HG03442 (cell line): ENCODE data around the gene TIMM50.
"Not testable (repeated sequence)": the region's sequence is repeated elsewhere in the genome, so short reads cannot be mapped to it uniquely, and the experiment has no call there.

Experiments used
- ATAC-seq: cut with Tn5 transposase; IDR thresholded peaks from one replicate; pipeline ENCODE4 v1.9.1; 2021; ENCODE audit warnings: mild to moderate bottlenecking, moderate library complexity; ENCODE audit not compliant: unreplicated experiment

The TIMM50 gene

DNA sequence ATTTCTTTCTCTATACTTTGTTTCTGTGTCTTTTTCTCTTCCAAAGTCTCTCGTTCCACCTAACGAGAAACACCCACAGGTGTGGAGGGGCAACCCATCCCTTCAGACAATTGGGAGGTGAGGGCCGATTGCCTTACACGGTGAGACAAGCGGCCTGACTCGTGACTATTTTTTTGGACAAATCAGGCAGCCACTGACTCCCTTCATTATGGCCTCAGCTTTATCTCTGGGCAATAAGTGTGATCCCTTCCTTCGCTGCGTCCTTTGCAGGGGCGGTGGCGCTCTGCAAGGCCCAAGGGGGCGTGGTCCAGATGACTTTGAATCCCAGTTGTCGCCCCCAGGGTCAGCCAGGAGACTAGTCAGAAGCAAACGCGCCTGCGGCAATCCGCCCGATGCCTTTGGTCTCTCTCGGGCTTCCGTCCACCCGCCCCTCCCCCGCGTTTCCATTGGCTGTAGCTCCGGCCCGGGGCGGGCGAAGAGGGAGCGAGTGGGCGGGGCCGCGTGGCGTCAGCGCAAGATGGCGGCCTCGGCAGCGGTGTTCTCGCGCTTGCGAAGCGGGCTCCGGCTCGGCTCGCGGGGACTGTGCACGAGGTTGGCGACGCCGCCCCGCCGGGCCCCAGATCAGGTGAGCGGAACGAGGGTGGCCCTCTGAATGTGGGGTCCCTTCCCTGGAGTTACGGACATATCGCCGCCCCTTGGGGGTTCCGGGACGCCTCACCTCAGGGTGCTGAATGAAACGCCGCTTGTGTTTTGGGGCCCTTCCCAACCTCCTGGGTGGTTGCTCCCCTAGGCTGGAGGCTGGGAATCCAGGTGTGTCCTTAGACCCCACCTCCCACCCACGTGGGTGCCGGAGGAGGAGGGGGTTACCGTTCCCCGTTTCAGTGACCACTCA lies at the start of gene TIMM50:
TIMM50 (plus strand) TSS at position 502 of the 892 bp plus-strand sequence; CDS start at position 518, 16 bp downstream.
- ATAC-seq, result peak; percentile 79

DNA sequence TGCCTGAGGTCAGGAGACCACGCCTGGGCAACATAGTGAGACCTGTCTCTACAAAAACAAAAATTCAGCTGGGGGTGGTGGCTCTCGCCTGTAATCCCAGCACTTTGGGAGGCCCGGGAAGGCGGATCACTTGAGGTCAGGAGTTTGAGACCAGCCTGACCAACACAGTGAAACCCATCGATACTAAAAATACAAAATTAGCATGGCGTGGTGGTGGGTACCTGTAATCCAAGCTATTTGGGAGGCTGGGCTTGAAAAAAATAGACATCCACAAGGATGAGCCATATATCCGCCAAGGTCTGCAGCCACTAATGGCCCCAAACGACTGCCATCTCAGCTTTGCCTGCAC lies 48.0 kb upstream of the TIMM50 start:
- no peak for ATAC-seq

DNA sequence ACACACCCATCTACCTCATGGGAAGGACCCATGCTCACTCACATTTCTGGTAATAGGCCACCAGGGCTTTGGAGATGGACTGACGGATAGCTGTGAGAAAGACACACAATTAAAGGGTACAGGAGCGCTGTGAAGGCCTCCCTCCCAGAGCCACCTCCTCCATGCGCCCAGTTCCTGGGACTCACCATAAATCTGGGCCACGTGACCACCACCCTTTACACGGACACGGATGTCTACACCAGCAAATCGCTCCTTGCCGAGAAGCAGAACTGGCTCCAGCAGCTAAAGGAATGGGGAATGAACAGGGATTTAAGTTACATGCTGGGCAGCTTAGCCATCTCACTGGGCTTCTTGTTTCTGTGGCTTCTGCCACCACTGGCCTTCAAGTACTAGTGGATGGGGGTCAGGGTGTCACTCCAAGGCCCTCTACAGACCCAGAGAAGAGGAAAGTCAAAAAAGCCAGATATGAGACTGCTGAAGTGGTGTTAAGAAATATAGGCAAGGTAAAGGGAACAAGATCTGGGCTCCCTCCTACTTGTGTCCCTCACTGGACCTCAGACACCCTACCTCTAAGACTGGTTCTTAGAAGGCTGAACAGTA lies 47.1 kb upstream of the TIMM50 start:
- no peak for ATAC-seq

DNA sequence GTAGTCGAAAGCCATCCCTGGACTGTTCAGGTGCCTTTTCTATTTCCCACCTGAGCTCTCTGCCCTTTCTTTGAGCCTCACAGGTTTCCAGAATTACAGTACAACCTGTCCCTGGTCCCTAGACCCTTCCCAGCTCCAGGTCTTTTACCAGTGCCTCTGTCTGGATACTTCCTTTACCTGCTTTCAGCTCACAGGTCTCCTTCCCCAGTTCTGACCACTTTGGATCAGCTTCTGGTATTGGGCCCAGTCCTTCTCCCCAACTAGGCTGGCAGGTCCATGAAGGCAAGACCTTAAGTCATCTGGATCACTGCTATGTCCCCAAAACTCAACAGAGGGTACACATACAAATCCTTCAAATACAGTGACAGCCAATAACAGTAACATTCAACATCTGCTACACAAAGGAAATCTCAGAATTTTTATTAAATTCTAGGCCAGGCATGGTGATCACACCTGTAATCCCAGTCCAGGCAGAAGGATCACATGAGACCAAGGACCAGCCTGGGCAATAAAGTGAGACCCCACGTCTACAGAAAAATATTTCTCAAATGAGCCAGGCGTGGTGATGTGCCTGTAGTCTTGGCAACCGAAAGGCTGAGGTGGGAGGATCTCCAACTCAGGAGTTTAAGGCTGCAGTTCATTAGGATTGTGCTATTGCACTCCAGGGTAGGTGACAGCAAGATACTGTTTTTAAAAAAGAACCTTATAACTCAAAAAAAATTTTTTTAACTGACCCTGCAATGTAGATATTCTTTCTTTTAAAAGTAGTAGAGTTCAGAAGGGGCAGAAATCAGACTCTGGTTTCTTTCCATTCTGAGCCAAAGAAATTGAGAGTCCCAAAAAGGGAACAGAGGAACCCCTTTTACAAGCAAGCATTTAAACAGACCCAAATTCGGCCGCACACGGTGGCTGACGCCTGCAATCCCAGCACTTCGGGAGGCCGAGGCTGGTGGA lies 46.2 kb upstream of the TIMM50 start:
- ATAC-seq, result no peak

DNA sequence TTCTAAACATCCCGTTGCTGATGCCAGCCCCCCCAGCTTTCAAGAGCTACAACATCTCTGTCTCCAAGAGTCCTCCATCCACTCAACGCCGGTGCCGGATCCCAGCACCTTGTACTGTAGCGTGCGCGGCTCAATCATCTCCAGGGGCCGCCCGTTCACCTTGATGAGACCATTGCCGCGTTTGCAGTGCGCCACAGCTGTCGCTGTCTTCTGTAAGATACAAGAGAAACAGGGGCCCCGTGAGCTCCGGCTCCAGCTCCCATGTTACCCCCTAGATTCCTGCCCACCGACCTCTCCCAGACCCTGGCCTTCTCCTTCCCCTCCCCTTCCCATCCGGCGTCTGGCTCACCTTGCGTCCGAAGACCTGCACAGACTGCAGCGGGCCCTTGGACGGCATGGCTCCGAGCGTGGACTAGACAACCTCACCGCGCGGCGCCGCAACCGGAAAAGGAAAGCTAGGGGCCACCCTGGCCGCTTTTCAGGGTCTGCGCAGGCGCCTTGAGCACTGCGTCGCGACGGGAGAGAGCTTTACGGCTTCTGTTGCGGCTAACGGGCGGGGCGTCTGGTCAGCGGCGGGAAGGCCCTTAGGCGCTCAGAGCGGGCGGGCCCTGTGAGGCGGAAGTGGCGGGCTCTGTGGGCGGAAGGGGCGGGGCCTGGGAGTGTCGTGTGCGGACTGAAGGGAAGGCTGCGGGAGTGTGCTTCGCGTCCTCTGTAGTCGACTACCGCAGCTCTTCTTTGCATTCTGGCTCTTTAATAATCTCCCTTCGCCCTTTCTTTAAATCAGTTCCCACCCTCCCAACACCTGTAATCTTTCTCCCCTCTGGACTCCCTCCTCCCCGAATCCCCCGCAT lies 44.9 kb upstream of the TIMM50 start, which contains the start of gene RPS16:
RPS16 (minus strand) TSS at position 451 of the 851 bp plus-strand sequence; CDS start at position 397, 54 bp downstream.
- ATAC-seq, result peak; percentile 71

DNA sequence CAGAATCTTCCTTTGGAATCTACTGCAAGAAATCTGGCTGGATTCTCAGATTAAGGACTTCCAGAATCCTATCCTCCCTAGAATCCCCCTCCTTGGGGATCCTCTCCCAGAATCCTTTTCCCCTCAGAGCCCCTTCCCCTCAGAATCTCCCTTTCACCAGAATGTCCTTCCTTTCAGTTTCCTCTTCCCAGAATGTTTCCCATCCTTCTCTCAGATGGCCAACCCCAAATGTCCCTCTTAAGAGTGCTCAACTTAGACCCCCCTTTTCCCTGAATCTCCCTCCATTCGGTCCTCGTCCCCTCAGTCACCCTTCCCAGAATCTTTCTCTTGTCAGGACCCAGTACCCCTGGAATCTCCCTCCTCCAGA lies 44.3 kb upstream of the TIMM50 start:
- no peak for ATAC-seq

DNA sequence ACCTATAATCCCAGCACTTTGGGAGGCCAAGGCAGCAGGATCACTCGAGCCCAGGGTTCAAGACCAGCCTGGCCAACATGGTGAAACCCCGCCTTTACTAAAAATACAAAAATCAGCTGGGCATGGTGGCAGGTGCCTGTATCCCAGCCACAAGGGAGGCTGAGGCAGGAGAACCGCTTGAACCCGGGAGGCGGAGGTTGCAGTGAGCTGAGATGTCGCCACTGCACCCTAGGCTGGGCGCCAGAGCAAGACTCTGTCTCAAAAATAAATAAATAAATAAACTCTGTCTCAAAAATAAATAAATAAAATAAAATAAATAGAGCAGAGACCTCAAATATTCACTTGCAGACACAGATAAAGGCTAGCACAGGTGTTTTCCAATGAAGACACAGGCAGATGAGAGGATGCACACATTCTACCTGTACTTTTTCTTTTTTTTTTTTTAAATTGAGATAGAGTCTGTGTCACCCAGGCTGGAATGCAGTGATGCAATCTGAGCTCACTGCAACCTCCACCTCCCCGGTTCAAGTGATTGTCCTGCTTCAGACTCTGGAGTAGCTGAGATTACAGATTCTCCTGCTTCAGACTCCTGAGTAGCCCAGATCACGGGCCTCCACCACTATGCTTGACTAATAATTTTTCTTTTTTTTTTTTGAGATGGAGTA lies 42.2 kb upstream of the TIMM50 start:
- no peak for ATAC-seq

DNA sequence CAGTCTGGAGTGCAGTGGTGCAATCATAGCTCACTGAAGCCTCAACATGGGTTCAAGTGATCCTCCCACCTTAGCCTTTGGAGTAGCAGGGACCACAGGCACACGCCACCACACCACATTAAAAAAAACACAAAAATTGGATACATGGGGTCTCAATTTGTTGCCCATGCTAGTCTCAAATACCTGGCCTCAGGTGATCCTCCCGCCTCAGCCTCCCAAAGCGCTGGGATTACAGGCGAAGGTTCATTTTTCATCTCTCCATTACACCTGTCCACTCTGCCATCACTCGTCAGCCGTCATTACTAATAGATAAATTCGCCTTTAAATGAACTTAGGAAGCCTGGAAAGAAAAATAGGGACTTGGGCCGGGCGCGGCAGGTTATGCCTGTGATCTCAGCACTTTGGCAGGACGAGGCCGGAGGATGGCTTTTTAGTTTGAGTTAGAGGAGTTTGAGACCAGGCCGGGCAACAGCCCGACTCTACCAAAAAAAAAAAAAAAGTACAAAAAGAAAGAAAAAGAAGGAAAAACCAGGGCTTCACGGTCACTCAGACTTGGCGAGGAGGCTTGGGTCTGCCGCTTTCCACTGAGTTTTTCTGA lies 35.9 kb upstream of the TIMM50 start:
- no peak for ATAC-seq

DNA sequence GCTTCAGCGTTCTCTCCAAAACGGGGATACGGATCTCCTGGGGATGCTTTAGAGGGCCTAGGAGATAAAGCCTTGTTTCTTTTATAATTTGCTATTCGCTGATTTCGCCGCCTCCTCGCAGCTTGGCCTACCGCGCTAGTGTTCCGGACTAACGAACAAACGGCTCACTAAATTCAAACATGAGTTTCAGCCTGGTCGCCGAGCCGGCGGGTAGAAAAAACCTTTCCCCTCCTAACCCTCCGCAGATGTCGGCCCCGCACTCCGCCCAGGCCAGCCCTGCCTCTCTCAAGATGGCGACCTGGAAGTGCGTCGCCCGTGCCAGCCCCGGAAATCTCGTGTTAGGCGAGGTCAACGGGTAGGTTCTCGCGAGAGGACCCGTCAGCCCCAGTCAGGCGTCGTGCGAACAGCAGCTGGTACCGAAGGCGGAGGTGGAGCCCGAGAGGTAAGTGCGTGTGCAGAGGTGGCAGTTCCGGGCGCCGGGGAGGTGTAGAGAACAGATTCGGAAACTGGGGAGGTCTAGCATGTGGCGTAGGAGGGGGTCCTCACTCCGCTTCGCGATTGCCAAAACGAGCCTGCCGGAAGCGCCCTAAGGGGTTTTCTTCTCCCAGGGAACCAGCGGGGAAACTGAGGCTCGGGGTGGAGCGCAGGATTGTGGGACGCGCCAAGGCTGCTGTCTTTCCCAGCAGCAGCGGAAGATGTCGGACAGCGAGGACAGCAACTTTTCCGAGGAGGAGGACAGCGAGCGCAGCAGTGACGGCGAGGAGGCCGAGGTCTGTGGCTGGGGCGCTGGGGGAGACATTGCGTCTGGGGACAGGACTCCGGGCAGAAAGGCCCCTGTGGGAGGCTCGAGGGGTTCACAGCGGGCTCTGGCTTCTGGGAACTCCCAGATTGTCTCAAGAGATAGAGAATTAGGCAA lies 35.2 kb upstream of the TIMM50 start, which contains the start of gene SUPT5H:
SUPT5H (plus strand) TSS at position 387 of the 916 bp plus-strand sequence; CDS start at position 696, 309 bp downstream.
- ATAC-seq, result peak; percentile 80

DNA sequence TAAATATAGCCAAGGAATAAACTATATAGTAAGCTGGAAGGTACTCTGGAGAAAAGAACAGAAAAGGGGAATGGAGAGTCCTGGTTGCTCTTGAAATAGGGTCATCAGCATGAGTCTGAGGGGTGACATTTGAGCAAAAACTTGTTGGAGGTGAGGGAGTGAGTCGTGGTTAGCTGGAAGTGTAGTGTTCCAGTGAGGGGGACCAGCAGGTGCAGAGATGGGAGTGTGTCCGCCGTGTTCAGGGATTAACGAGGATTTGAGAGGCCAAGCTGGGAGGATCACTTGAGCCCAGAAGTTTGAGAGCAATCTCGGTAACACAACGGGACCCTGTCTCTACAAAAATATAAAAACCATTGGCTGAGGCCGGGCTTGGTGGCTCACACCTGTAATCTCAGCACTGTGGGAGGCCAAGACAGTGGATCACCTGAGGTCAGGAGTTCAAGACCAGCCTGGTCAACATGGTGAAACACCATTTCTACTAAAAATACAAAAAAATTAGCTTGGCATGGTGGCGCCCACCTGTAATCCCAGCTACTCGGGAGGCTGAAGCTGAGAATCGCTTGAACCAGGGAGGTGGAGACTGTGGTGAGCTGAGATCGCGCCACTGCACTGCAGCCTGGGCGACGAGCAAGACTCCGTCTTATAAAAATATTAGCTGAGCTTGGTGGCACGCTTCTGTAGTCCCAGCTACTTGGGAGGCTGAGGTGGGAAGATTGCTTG lies 34.1 kb upstream of the TIMM50 start:
- ATAC-seq, result no peak

DNA sequence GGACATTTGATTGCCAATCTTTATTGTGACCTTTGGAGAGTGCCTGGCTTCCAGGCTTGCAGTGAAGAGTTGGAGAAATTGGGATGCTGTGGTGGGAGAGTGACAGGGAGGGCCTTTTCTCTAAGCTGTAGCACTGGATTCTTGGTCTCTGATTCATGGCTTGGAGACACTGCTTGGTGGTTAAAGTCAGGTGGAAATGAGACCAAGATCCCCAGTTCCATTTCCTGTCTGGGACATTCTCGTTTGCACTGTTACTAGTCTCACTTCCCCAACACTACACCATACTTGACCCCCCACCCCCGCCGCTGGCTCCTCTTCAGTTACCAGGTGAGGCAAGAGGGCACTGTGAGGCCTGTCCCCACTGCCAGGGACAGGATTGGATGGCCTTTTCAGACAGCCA lies 32.4 kb upstream of the TIMM50 start:
- ATAC-seq, result no peak

DNA sequence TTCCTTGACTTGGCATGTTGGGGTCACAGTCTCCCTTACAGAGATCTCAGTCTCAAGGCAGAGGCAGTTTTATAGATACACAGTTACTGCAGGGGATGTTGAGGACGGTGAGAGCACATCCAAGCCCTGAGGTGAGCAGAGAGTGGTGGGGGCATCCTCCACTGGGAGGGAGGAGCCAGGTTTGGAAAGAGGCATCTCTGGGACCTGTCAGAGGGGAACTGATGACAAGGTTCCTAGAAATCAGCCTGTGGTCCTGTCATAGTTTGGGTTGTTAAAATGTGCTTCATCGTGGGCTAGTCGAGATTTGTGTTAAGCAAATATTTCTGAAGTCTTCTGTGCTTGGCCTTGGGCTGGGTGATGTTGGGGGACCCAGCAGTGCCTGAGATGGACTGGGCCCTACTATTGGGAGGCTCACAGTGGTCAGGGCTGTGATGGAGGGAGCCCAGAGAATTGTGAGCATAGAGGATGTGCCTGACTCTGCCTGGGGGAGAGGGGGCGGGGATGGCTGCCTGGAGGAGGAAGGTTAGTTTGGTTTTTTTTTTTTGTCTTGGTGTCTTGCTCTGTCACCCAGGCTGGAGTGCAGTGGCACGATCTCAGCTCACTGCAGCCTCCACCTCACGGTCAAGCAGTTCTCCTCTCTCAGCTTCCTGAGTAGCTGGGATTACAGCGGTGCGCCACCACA lies 31.4 kb upstream of the TIMM50 start:
- ATAC-seq, result no peak

DNA sequence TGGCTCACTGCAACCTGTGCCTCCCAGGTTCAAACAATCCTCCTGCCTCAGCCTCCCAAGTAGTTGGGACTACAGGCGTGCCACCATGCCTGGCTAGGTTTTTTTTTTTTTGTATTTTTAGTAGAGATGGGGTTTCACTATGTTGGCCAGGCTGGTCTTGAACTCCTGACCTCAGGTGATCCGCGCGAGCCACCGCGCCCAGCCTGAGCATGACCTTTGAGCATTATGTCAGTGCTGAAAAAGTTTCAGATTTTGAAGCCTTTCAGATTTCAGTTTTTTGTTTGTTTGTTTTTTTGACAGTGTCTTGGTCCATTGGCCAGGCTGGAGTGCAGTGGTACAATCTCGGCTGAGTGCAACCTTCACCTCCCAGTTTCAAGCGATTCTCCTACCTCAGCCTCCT lies 29.4 kb upstream of the TIMM50 start:
- not testable (repeated sequence) for ATAC-seq

DNA sequence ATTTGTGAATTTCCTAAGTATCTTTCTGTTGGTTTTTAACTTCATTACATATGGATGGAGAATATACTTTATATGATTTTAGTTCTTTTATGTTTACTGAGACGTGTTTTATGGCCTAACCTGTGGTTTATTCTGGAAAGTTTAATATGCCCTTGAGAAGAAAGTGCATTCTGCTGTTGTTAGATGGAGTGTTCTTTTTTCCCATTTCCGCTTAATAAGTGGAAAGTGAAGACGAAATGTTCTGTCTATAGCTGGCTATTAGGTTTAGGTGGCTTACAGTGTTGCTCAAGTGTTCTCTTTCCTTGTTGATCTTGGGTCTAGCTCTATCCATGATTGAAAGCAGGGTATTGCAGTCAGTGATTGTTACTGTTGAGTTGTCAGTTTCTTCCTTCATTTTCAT lies 17.2 kb upstream of the TIMM50 start:
- ATAC-seq, result no peak

DNA sequence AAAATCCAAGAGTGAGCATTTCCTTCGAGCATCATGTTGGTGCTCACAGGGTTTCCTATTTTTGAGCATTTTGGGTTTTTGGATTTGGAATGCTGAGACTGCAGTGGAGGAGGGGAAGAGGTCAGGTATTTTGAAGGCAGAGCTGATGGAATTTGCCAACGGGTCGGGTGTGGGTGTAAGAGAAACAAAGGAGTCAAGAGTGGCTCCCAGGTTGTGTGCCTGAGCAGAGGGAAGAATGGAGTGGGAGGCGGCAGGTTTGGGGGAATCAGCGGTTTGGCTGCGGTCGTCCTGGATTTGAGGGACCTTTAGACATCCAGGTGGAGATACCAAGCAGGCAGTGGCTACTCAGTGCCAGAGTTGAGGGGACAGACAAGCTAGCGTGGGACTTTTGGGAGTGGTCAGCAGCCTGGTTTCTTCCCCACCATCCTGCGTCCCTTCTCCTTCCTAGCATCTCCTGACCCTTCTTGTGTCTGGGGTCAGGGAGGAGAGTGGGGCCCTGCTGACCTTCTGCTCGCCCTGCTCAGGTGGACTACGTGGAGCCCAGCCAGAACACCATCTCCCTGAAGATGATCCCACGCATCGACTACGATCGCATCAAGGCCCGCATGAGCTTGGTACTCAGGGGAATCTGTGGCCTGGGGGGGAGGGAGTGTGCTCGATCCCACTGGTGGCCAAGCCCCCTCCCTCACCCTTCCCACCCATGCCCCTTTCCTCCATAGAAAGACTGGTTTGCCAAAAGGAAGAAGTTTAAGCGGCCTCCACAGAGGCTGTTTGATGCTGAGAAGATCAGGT lies 14.5 kb upstream of the TIMM50 start:
- ATAC-seq, result no peak

DNA sequence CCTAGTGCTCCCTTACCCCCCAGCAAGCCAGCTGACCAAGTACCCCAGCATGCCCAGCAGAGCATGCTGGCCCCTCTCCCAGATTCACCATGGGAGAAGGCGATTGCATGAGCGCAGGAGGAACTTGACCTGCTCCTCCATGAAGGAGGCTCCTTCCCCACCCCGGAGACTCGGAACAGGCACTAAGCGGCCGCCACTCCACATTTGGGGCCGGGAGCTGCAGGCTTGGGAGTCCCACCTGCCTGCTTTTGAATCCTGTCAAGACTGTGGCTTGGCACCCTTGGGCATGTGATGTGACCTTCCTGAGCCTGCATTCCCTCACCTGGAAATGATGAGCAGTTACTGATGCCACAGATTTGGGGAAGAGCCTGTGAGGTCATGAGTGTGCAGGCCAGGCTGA lies 12.7 kb upstream of the TIMM50 start:
- no peak for ATAC-seq
